T1000 (cell line): Measurements from ENCODE around the gene CCNH.

Experiments
- DNase-seq: peaks from one replicate; lab custom pipeline; 2025; ENCODE audit warnings: mixed read lengths; lab: John Stamatoyannopoulos, UW

CCNH gene

DNA sequence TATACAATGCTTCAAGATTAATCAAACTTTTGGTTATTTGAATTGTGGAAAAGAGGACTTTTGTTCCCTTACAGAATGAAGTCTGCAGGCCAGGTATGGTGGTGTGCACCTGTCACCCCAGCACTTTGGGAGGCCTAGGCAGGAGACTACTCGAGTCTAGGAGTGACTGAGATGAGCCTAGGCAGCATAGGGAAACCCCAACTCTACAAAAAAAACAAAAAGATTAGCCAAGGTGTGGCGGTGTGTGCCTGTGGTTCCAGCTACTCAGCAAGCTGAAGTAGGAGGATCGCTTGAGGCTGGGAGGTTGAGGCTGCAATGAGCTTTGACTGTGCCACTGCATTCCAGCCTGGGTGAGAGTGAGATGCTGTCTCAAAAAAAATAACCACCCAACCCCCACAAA, 9.3 kb downstream of the CCNH start:
- DNase-seq = no peak

GRCh38 chr5:87401626-87402025, 11.1 kb downstream of the CCNH start:
- DNase-seq = no peak

- no peak for DNase-seq
These were observed 12.3 kb downstream of the CCNH start for GRCh38 chr5:87400305-87400899.

DNA sequence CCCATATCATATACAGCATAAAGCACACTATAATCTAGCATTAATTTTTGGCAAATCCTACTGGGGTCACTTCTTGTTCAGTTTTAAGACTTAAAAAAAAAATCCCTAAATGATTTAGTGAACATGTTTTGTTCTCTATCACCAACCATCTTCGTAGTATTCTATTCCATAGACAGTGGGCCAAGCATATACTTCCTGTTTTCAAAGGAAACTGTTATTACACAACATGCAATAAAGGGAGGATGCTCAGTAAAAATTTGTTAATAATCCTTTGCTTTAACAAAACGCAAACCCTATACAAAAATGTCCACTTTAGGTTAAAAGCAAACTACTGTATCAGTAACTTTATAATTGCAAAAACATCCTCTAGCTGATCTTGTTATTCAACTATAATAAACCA, 13.0 kb downstream of the CCNH start:
- no peak for DNase-seq

DNA sequence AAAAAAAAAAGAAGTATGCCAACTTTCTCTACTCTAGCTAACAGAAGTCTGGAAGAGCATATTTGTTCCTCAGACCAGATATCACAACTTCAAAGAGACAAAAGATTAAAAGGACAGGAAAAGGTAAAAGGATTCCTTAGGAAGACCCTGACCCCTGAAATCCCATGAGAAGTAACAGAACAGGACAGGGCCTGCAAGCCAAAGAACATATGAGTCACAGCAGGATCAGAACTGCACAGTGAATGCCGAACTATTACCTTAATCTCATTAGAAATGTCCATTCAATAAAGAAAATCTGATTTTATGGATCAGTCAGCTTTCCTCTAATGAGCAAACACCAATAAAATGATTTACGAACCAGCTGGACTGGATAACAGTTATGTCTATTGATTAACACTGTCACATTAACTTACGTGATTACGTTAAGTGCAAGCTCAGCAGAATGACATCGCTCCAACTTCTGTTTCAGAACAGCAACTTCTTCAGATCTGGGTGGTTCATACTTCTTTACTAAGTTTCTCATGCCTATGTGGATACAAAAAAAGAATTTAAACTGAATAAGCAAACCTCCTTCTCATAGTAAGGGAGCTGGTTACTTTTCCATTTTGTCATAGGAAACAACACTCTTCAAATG, 13.6 kb downstream of the CCNH start:
- DNase-seq = no peak

- no peak for DNase-seq
These were observed 18.1 kb downstream of the CCNH start for GRCh38 chr5:87394411-87395165.

DNA sequence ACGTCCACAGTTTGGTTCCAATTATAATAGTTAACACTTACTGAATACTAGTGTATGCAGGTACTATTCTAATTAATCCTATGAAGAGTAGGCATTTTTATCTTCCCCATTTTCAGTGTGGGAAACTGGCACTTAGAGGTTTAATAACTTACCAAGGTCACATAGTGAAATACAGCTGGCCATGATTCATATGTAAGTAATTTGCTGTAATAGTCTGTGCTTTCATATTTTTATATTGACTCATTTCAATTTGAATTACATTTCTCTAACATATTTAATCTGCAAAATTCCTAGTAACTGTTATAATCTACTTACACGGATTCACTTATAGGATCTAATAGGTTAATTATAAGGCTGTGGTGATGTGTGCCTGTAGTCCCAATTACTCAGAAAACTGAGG, 19.4 kb downstream of the CCNH start:
- no peak for DNase-seq

- no peak for DNase-seq
These were observed 19.9 kb downstream of the CCNH start for GRCh38 chr5:87392801-87393200.

DNA sequence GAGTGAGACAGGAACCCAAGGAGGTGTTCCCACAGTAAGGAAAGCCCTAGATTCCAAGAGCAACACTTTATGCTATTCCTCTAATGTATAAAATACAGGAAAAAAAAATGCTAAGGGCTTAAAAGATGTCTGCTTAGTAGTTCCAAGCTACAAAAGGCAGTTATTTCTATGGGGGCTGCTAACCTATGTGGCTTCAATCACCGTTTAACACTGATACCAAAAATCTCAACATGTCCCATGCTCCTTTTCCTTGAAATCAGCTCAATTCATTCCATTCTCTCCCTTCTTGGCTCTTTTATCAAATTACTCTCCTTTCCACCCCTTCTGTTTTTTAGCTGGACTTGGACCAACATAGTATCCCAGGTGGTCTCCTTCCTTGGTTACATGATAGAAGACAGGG, 20.6 kb downstream of the CCNH start:
- no peak for DNase-seq

GRCh38 chr5:87390576-87391199, 22.0 kb downstream of the CCNH start:
- no peak for DNase-seq

DNA sequence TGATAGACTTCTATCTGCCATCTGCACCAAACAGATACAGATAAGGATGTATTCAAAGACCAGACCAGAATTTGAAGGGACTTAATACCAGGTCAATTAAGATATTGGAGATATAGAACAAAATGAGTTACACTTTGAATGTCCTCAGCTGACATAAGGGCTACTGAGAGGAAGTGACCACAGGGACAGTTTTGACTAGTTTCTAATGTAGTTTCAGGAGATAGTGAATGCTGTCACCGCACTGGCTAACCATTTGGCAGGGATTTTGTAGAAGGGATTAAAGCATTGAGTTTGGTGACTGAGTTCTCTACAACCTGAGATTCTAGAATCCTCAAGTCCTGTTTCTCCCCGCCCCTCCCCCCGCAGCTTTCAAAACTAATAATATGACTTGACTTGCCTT, 22.7 kb downstream of the CCNH start:
- no peak for DNase-seq

- no peak for DNase-seq
These were observed 23.3 kb downstream of the CCNH start for GRCh38 chr5:87389296-87390034.

DNA sequence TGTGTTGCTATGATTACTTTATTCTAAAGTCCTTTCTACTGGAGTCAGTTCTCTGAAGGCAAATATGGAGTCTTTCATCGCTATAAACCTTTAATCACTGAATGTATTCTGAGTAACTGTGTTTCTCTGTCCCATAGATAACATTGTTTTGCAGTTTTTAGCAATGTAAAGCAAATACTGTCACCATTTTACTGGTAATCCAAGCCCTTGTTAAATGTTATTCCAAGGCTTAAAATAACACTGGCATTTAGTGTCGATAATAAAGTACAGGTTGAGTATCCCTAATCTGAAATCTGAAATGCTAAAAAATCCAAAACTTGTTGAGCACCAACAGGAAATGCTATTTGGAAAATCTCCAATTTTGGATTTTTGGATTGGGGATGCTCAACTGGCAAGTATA, 24.6 kb downstream of the CCNH start:
- no peak for DNase-seq

DNA sequence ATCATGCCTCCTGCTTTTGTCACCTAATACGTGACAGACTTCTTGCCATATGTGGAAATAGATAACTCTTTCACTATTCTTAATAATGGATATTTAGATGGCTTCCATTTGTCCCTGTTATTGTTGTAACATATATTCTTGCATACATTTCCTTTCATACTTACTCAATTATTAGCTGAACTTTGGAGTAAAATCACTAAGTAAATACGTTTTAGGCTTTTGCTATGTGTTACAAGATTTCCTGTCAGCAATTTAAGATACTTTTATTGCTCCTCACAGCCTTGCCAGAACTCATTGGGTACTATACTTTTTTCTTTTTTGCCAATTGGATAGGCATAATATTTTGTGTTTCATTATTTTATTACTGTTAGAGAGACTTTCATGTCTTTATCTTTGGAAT, 26.9 kb downstream of the CCNH start:
- no peak for DNase-seq

DNA sequence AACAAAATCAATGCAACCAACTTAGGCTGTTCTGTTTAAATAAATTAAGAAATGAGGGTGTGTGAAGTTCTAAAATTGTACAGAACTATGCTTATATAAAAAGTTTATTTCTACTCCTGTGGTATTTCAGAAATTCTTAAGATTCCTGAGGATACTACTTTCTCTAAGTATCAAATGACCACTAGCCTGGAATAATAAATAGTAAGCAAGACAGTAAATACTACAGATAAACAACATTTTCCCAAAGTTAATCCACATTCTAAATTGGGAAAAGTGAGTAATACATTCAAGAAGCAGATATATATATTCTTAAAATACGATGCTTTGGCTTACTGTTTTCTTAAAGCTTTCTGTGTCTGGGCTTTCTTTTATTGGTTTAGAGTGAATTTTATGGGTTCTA, 29.5 kb downstream of the CCNH start:
- DNase-seq = no peak

GRCh38 chr5:87382224-87382623, 30.5 kb downstream of the CCNH start:
- DNase-seq = no peak

GRCh38 chr5:87372705-87373104, 40.0 kb downstream of the CCNH start:
- no peak for DNase-seq

GRCh38 chr5:87369431-87369830, 43.3 kb downstream of the CCNH start:
- no peak for DNase-seq

GRCh38 chr5:87368601-87369000, 44.1 kb downstream of the CCNH start:
- no peak for DNase-seq

GRCh38 chr5:87367243-87367642, 45.5 kb downstream of the CCNH start:
- DNase-seq = no peak

GRCh38 chr5:87361536-87362213, 51.1 kb downstream of the CCNH start:
- DNase-seq = no peak

DNA sequence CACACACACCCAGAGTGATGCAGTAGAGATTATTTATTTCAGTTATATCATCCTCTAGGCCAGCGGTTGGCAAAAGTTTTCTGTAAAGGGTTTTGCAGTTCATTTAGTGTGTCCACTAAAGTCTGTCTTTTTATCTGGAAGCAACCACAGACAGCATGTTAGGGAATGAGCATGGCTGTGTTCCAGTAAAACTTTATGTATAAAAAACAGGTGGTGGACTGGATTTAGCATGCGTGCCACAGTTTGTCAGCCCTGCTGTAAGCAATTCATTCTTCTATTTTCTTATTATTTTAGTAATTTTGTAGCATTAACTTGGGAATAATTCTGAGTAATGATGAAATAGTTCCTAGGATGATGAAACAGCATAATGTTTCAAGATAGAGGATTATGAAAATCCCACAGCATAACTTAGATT, 51.7 kb downstream of the CCNH start:
- DNase-seq = no peak
